Measurements from ENCODE around the gene DNPEP. TPM values are rescaled to one million over a fixed set of nuclear protein-coding genes. Genes with fewer than 3 reads are reported as not detected.

Gene DNPEP
- total RNA-seq, 1 donor, result 24.9 TPM

DNA sequence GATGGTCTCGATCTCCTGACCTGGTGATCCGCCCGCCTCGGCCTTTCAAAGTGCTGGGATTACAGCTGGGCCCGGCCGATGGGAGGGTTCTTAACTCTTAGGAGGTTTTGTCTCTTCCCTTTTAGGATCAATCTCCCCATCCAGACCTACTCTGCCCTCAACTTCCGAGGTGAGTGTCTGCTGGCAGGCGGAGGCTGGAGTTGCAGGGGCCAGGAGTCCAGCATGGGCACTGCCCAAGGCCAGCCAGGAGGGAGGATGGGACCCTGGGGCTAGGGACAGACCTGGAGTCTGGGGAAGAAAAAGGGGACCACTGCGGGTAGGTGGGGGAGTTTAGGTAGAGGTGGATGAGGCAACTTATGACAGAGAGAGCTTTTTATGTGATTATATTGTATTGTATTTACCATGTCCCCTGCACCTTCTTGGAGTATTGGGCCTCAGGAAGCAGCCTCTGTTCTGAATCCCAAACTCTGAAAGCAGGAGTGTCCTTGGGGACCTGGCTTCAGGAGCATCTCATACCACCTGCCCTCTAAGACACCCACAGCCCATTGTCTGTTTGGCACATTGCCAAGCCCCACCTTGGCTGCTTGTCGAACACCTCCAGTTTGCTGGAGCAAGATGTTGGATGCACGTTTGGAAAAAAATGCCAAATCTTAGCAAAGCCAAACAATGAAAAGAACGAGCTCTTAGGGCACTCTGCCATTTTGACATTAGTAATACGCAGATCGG is 36.1 kb upstream of the DNPEP start:
- no peak overlapping the region for H3K4me3 ChIP-seq (ENCODE audit: low read length)
- no peaks in the 10 kb centered on the region for H3K9me3 ChIP-seq (ENCODE audit: low read depth, low read length)
- H3K27me3 ChIP-seq (ENCODE audit: insufficient read depth, low read length), result peaks cover 4% of the 10 kb centered on the region
- H3K4me1 ChIP-seq (ENCODE audit: insufficient read depth, low read length), result peaks cover under 1% of the 10 kb centered on the region

DNA sequence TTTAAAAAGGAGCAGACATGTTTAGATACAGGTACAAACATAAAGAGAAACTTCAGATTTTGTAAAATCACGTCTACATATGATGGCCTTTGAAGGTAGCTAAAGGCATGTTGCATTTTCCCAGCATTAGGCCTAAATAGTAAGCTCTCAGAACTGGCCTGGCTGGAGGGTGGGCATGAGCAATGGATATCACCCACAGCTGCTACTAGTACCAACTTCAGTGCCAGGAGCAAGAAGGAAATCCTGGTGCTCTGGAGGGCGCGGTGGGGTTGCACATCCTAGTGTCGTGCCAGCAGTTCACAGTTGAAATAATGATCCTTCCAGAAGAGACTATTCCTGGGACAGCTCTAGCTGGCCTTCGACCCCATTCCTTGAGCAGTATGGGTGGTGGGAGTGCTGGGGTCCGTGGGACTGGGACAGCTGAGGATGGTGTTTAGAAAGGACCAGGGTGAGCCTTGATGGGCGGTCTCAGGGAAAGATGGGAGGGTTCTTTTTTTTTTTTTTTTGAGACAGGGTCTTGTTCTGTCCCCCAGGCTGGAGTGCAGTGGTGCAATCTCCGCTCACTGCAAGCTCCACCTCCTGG is 35.3 kb upstream of the DNPEP start:
- peaks cover 6% of the 10 kb centered on the region for H3K4me1 ChIP-seq (ENCODE audit: insufficient read depth, low read length)
- no peaks in the 10 kb centered on the region for H3K9me3 ChIP-seq (ENCODE audit: low read depth, low read length)
- no peak overlapping the region for H3K4me3 ChIP-seq (ENCODE audit: low read length)
- peaks cover 7% of the 10 kb centered on the region for H3K27me3 ChIP-seq (ENCODE audit: insufficient read depth, low read length)

DNA sequence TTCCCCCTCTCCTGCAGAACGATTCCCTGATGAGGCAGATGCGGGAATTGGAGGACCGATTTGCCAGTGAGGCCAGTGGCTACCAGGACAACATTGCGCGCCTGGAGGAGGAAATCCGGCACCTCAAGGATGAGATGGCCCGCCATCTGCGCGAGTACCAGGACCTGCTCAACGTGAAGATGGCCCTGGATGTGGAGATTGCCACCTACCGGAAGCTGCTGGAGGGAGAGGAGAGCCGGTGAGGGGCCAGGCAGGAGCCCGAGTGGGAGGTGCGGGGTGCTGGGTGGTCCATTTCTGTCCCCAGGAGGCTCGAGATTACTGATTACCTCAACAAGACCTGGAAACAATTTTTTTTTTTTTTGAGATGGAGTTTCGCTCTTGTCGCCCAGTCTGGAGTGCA is 33.6 kb upstream of the DNPEP start:
- Histone ChIP-seq H3K9me3 (ENCODE audit: low read depth, low read length) (no peaks in the 10 kb centered on the region), H3K4me1 (ENCODE audit: insufficient read depth, low read length) (peaks cover 9% of the 10 kb centered on the region), H3K4me3 (ENCODE audit: low read length) (no peak overlapping the region), H3K27me3 (ENCODE audit: insufficient read depth, low read length) (peaks cover 10% of the 10 kb centered on the region)

DNA sequence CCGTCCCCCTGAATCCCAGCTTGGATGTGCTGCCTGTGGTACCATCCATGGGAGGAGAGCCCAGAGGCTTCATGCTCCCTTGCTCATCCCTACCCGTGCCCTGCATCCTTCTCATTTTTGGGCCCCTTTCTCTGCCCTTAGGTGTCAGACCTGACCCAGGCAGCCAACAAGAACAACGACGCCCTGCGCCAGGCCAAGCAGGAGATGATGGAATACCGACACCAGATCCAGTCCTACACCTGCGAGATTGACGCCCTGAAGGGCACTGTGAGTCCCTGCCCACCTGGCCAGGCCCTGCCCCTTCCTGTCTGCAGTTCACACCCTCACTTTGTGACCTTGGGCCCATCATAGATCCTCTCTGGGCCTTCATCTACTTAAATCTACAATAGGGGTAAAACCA is 33.0 kb upstream of the DNPEP start:
- no peak overlapping the region for H3K4me3 ChIP-seq (ENCODE audit: low read length)
- peaks cover 12% of the 10 kb centered on the region for H3K4me1 ChIP-seq (ENCODE audit: insufficient read depth, low read length)
- H3K27me3 ChIP-seq (ENCODE audit: insufficient read depth, low read length), result peaks cover 10% of the 10 kb centered on the region
- H3K9me3 ChIP-seq (ENCODE audit: low read depth, low read length), result no peaks in the 10 kb centered on the region

DNA sequence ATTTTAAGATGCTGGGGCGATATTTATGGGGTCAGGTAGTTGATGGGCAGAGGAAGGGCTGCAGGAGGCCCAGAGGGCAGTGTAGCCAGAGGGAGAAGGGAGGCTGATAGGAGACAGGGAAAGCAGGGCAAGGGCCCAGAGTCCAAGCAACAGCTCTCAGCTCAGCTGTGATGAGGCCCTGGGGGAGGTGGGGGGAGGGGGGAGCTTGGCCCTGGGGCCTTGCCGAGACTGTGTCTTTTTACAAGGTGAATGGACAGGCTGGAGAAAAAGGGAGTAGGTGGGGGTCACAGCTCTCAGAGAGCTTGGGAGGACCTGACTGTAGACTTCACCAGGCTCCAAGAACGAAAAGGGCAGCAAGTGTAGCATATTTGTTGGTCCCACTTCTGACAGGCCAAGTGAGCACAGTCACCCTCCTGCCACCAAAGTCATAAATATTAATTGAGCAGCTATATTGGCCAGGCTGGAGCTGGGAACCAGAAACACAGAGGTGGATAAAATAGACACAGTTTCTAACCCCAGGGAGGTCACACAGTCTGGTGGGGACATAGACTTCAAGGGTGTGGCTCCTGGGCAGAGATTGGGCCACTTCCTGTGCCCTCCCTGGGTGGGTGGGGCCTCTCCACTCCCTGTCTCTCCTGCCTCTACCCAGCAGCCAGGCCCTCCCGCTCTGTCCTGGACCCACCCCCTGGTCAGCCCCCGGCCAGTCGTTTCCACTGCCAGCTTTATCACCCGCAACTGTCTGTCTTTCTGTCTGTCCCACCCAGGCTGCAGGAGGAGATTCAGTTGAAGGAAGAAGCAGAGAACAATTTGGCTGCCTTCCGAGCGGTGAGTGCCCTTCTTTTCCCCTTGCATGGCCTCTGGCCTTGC is 31.9 kb upstream of the DNPEP start:
- H3K4me3 ChIP-seq (ENCODE audit: low read length), result no peak overlapping the region
- H3K4me1 ChIP-seq (ENCODE audit: insufficient read depth, low read length), result peaks cover 12% of the 10 kb centered on the region
- no peaks in the 10 kb centered on the region for H3K9me3 ChIP-seq (ENCODE audit: low read depth, low read length)
- peaks cover 10% of the 10 kb centered on the region for H3K27me3 ChIP-seq (ENCODE audit: insufficient read depth, low read length)

DNA sequence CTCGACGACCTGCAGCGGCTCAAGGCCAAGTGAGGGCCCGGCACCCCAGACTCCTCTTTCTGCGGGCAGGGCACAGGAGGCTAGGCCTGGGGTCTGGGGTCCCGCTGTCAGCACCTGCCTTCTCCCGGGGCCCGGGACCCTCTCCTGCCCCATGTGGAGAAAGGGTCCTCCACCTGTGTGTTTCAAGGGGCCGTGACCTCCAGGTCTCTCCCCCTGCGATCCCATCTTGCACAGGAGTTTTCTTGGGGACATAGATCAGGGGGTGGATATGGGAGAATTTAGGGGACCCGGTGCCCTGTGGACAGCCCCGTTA is 31.3 kb upstream of the DNPEP start:
- H3K27me3 ChIP-seq (ENCODE audit: insufficient read depth, low read length), result peaks cover 14% of the 10 kb centered on the region
- no peaks in the 10 kb centered on the region for H3K9me3 ChIP-seq (ENCODE audit: low read depth, low read length)
- no peak overlapping the region for H3K4me3 ChIP-seq (ENCODE audit: low read length)
- H3K4me1 ChIP-seq (ENCODE audit: insufficient read depth, low read length), result peaks cover 12% of the 10 kb centered on the region

DNA sequence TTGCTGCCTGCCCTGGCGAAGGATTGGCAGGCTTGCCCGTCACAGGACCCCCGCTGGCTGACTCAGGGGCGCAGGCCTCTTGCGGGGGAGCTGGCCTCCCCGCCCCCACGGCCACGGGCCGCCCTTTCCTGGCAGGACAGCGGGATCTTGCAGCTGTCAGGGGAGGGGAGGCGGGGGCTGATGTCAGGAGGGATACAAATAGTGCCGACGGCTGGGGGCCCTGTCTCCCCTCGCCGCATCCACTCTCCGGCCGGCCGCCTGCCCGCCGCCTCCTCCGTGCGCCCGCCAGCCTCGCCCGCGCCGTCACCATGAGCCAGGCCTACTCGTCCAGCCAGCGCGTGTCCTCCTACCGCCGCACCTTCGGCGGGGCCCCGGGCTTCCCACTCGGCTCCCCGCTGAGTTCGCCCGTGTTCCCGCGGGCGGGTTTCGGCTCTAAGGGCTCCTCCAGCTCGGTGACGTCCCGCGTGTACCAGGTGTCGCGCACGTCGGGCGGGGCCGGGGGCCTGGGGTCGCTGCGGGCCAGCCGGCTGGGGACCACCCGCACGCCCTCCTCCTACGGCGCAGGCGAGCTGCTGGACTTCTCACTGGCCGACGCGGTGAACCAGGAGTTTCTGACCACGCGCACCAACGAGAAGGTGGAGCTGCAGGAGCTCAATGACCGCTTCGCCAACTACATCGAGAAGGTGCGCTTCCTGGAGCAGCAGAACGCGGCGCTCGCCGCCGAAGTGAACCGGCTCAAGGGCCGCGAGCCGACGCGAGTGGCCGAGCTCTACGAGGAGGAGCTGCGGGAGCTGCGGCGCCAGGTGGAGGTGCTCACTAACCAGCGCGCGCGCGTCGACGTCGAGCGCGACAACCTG is 30.7 kb upstream of the DNPEP start, which contains the start of gene DES:
DES (plus strand) TSS at position 223 of the 857 bp plus-strand sequence; CDS start at position 309, 86 bp downstream.
- Histone ChIP-seq H3K27me3 (ENCODE audit: insufficient read depth, low read length) (peaks cover 19% of the 10 kb centered on the region), H3K9me3 (ENCODE audit: low read depth, low read length) (no peaks in the 10 kb centered on the region), H3K4me3 (ENCODE audit: low read length) (no peak within 1 kb of the TSS), H3K4me1 (ENCODE audit: insufficient read depth, low read length) (peaks cover 12% of the 10 kb centered on the region)

DNA sequence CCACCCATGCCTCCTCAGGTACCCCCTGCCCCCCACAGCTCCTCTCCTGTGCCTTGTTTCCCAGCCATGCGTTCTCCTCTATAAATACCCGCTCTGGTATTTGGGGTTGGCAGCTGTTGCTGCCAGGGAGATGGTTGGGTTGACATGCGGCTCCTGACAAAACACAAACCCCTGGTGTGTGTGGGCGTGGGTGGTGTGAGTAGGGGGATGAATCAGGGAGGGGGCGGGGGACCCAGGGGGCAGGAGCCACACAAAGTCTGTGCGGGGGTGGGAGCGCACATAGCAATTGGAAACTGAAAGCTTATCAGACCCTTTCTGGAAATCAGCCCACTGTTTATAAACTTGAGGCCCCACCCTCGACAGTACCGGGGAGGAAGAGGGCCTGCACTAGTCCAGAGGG is 29.7 kb upstream of the DNPEP start:
- H3K27me3 ChIP-seq (ENCODE audit: insufficient read depth, low read length), result peaks cover 25% of the 10 kb centered on the region
- no peaks in the 10 kb centered on the region for H3K9me3 ChIP-seq (ENCODE audit: low read depth, low read length)

DNA sequence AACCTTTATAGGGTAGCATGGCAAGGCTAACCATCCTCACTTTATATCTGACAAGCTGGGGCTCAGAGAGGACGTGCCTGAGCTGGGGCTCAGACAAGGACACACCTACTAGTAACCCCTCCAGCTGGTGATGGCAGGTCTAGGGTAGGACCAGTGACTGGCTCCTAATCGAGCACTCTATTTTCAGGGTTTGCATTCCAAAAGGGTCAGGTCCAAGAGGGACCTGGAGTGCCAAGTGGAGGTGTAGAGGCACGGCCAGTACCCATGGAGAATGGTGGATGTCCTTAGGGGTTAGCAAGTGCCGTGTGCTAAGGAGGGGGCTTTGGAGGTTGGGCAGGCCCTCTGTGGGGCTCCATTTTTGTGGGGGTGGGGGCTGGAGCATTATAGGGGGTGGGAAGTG is 29.2 kb upstream of the DNPEP start:
- no peaks in the 10 kb centered on the region for H3K9me3 ChIP-seq (ENCODE audit: low read depth, low read length)
- H3K4me3 ChIP-seq (ENCODE audit: low read length), result no peak overlapping the region
- peaks cover 25% of the 10 kb centered on the region for H3K27me3 ChIP-seq (ENCODE audit: insufficient read depth, low read length)
- H3K4me1 ChIP-seq (ENCODE audit: insufficient read depth, low read length), result peaks cover 12% of the 10 kb centered on the region

More for the DNA sequence above, 29.7 kb upstream of the DNPEP start:
- peaks cover 12% of the 10 kb centered on the region for H3K4me1 ChIP-seq (ENCODE audit: insufficient read depth, low read length)
- no peak overlapping the region for H3K4me3 ChIP-seq (ENCODE audit: low read length)

DNA sequence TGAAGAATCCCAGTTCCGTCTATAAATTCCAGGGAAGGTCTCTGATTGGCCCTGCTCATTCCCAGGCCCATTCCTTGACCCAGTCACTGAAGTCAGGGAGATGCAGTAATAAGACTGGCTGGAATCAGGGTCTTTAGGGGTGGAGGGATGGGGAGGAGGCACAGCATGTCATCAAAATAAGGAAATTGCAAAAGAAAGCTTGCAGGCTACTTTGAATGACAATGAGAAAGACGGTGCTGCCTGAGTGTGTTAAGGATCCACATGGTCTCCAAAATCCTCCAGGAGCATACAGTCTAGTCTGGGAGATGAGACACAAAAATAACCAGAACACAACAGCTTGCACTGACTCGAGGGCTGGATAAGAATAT is 28.5 kb upstream of the DNPEP start:
- peaks cover 29% of the 10 kb centered on the region for H3K27me3 ChIP-seq (ENCODE audit: insufficient read depth, low read length)
- H3K4me3 ChIP-seq (ENCODE audit: low read length), result no peak overlapping the region
- H3K9me3 ChIP-seq (ENCODE audit: low read depth, low read length), result no peaks in the 10 kb centered on the region

DNA sequence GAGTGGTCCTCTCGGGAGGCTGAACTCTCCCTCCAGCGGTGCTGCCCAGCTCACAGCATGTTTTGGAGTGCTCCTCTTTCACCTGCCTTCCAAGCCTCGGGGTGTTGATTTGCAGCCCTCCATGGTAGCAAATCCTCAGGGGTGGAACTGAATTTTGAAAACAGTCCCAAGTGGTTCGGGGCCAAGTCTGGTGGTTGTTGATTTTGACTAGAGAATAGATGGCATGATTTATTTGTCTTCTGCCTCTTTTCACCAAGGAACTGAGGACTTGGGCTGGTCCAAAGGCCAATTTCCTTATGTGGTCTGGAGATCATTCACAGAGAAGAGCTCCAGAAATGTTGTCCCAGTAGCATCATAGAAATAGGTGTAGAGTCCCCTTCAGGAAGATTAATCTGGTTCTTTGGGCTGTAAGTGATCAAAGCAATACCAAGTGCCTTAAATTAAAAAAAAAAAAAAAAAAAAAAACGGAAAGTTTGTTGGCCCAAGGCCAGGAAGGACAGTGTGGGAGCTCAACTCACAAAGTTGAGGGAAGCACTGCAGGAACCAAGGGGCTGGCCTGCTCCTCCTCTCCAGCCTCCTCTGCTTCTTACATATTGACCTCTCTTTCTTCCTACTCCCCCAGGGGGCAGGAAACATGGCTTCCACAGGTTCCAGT is 28.0 kb upstream of the DNPEP start:
- H3K4me1 ChIP-seq (ENCODE audit: insufficient read depth, low read length), result peaks cover 12% of the 10 kb centered on the region
- H3K27me3 ChIP-seq (ENCODE audit: insufficient read depth, low read length), result peaks cover 29% of the 10 kb centered on the region

More for the DNA sequence above, 28.5 kb upstream of the DNPEP start:
- H3K4me1 ChIP-seq (ENCODE audit: insufficient read depth, low read length), result peaks cover 12% of the 10 kb centered on the region

DNA sequence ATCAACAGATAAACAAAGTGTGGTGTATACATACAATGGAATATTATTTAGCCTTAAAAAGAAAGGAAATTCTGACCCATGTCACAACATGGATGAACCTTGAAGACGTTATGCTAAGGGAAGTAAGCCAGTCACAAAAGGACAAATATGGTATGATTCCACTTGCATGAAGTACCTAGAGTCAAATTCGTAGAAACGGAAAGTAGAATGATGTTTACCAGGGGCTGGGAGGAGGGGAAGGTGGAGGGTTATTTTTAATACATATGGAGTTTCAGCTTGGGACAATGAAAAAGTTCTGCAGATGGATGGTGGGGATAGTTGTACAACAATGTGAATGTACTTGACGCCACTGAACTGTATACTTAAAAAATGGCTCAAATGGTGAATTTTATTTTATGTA is 27.1 kb upstream of the DNPEP start:
- peaks cover 29% of the 10 kb centered on the region for H3K27me3 ChIP-seq (ENCODE audit: insufficient read depth, low read length)
- peaks cover 12% of the 10 kb centered on the region for H3K4me1 ChIP-seq (ENCODE audit: insufficient read depth, low read length)
- no peak overlapping the region for H3K4me3 ChIP-seq (ENCODE audit: low read length)
- H3K9me3 ChIP-seq (ENCODE audit: low read depth, low read length), result no peaks in the 10 kb centered on the region

More for the DNA sequence above, 28.0 kb upstream of the DNPEP start:
- Histone ChIP-seq H3K4me3 (ENCODE audit: low read length) (no peak overlapping the region), H3K9me3 (ENCODE audit: low read depth, low read length) (no peaks in the 10 kb centered on the region)

DNA sequence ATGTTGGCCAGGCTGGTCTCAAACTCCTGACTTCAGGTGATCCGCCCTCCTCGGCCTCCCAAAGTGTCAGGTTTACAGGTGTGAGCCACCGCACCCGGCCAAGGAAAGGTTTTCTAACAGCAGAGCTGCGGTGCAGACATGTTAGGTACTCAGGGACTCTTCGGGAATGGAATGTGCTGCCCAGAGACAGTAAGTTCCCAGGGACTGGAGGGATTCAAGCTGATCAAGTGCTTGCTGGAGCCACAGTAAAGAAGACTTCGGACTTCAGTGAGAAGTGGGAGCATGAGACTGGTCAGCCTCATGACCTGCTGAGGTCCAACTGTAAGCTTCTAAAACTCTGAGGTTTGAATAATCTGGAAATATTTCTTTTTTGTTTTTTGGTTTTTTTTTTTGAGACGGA is 22.7 kb upstream of the DNPEP start:
- Histone ChIP-seq H3K9me3 (ENCODE audit: low read depth, low read length) (no peaks in the 10 kb centered on the region), H3K27me3 (ENCODE audit: insufficient read depth, low read length) (peaks cover 19% of the 10 kb centered on the region), H3K4me3 (ENCODE audit: low read length) (no peak overlapping the region), H3K4me1 (ENCODE audit: insufficient read depth, low read length) (no peaks in the 10 kb centered on the region)

DNA sequence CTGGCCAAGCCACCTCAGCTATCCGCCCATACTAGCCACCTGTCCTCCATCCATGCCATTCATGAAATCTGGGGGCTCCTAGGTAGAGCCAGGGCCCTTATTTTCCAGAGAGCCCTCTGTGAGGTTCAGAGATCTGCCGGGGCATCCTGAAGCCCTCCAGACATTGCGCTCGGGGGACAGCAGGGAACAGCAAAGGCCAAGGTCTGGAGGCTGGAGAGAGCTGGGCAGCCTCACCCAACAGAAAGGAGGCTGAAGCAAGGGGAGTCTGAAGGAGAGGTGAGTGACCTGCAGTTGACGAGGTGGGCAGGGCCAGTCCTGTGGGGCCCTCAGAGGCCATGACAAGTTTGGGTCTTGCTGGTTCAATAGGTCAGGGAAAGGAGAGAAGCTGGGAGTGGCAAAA is 21.9 kb upstream of the DNPEP start:
- Histone ChIP-seq H3K4me1 (ENCODE audit: insufficient read depth, low read length) (no peaks in the 10 kb centered on the region), H3K9me3 (ENCODE audit: low read depth, low read length) (no peaks in the 10 kb centered on the region), H3K27me3 (ENCODE audit: insufficient read depth, low read length) (peaks cover 19% of the 10 kb centered on the region), H3K4me3 (ENCODE audit: low read length) (no peak overlapping the region)
